Caki2 (cell line): Measurements from ENCODE around the gene PPP2R2C. TPM values are rescaled to one million over a fixed set of nuclear protein-coding genes. Genes with fewer than 3 reads are reported as not detected.

Source experiments
- DNase-seq: peaks from one replicate; pipeline ENCODE4 v3.0.0-alpha.2; 2015; ENCODE audit warnings: low read depth
- in situ Hi-C: cut with HindIII; loops from 2 replicates; pipeline ENCODE4 v1.10.0; 2016; ENCODE audit warnings: low sequenced_read_pairs, low pct_unique_long_range_greater_than_20kb, mixed read lengths
- total RNA-seq: library from RNA; depleted of rRNA; stranded (reverse); fragments of >200 nt; shearing (Covaris generic); gene quantifications from 2 replicates; pipeline ENCODE4 v1.2.3, GENCODE V29; 2014; ENCODE audit warnings: low replicate concordance

Gene PPP2R2C
- total RNA-seq, 1 experiment from 2014 or later = 51.9 TPM

- in situ Hi-C loops = no loop called here
- no peak for DNase-seq
Measured at GRCh38 chr4:6300359-6300758, 172.1 kb downstream of the PPP2R2C start.

DNA sequence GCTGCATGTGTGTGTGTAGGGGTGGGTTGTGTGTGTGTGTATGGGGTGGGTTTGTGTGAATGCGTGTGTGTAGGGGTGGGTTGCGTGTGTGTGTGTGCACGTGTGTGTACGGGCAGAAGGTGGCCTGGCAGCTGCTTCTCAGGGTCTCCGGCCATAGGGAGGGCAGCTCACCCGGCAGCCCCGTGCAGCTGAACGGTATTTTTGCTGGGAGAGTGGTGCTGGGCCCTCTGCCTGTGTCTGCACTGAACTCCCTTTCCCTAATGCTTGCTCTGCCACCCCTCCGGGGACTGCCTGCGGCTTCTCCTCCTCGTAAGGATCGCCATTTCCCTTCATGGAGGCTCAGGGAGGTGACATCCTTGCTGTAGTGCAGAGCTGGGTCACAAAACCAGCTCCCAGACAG is 172.5 kb downstream of the PPP2R2C start:
- DNase-seq = no peak
- in situ Hi-C loops = no loop called here

DNA sequence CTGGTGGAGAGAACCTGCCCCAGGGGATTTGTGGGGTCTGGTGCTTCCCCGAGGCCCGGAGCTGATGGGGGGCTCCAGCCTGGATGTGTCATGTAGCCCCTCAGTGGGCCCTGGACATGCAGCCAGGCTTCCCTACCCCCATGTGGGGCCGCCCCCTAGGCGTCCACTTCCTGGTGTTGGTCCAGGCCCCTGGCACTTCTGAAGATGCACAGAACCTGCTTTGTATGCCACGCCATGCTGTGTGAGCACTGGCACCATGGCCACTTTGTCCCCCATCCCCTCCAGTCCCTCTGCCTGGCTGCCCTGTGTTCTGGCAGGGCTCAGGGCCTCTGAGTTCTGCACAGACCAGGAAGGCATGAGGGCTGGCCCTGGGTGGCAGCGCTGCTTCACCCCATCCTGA is 173.6 kb downstream of the PPP2R2C start:
- in situ Hi-C loops = no loop called here
- no peak for DNase-seq

DNA sequence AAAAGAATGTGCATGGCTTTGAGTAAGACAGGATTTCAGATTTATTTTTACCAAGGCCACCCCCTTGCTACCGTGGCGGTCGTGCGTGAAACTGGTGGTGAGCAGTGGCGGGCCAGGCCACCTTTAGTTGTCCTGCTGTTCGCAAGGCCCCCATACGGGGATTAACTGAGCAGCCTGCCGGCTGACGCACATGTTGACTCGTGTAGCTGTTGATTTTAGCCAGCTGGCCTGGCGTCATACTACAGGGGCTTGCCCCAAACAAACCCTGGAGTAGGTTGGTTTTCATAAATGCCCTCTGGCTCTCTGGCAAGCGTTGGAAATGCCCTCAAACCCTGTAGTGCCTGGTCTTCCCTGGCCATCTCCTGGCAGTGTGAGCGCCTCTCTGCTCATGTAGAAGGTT is 174.4 kb downstream of the PPP2R2C start:
- in situ Hi-C loops = no loop called here
- no peak for DNase-seq

- DNase-seq = no peak
- in situ Hi-C loops = no loop called here
Measured at GRCh38 chr4:6297266-6297815, 175.1 kb downstream of the PPP2R2C start.

DNA sequence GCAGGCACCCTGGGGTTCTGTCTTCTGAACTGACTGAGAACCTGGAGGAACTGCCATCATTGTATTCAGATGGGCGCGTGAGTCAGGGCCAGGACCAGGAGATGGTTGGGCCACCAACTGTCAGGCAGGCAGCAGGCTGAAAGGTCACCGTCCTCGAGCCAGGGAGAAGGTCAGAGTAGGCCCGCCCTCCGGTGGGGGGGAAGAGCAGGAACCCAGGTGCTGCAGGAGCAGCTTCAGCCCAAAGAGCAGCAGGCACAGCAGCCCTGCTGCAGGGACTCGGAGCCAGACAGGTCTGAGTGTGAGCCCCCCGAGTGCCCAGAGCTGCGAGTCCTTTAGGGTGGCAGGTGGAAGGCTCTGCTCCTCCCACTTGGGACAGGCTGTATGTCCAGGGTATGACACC is 176.4 kb downstream of the PPP2R2C start:
- DNase-seq = no peak
- in situ Hi-C loops = no loop called here

GRCh38 chr4:6295495-6295894 is 176.9 kb downstream of the PPP2R2C start:
- no peak for DNase-seq
- in situ Hi-C loops = no loop called here

DNA sequence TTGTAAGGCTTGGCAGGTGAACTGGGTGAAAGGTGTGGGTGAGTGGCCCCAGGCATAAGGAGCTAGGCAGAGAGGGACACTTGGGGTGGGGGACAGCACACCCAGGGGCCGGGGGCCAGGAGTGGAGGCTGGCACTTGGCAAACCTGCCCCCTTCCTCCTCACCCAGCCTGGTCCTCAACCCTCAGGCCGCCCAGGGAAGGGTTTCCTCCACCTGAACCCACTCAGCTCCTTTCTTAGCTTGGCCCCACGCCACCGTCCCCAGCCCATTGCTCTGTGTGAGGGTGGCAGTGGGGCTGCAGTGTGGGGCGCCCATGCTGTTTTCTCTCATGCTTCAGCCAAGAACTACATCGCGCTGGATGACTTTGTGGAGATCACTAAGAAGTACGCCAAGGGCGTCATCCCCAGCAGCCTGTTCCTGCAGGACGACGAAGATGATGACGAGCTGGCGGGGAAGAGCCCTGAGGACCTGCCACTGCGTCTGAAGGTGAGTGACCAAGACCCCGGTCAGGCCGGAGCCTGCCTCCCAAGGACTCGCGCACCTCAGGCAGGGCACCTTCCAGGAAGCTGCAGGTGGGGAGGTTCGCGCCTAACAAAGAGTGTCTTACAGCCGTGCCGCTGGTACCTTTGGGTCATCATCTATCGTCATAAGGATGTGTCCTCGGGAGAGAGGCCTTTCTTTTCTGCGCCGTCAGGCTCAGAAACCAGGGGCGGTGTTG is 177.6 kb downstream of the PPP2R2C start:
- in situ Hi-C loops = no loop called here

GRCh38 chr4:6293661-6294060 is 178.8 kb downstream of the PPP2R2C start:
- in situ Hi-C loops = no loop called here
- DNase-seq = no peak

More for the DNA sequence above, 177.6 kb downstream of the PPP2R2C start:
- no peak for DNase-seq

DNA sequence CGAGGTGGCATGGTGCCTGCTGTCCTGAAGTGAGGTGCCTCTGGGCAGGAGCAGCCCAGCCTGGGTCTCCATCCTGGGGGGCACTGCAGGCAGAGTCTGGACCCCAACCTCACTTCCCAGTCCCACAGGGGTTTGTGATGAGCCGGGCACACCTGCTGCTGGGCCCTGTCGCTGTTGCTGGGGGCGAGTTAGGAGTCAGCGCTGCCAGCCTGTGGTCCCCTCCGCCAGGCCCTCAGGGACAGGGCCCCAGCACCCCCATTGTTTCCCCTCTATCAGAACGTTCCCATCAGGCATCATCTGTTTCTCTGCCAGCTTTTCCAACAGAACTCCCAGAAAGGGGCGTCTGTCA is 179.3 kb downstream of the PPP2R2C start:
- DNase-seq = no peak
- in situ Hi-C loops = no loop called here

GRCh38 chr4:6292376-6293096 is 179.9 kb downstream of the PPP2R2C start:
- no peak for DNase-seq

DNA sequence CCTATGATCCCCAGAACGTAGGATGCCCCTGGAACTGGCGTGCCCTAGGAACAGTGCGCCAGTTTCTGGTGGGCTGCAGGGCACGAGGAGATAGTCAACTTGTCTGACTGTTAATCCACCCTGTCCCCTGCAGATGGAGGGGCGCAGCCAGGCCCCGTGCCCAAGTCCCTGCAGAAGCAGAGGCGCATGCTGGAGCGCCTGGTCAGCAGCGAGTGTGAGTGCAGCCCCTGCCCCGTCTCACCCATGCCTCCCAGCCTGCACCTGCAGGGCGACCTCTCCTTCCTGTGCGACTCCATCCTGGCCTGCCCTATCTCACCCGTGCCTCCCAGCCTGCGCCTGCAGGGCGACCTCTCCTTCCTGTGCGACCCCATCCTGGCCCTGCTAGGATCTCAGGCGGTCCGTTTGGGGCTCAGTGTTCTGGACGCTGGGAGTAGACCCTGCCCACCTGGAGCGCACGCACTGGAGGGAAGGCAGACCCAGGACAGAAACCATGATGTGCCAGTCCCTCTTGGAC is 180.6 kb downstream of the PPP2R2C start:
- no peak for DNase-seq
- in situ Hi-C loops = no loop called here

More at GRCh38 chr4:6292376-6293096, 179.9 kb downstream of the PPP2R2C start:
- in situ Hi-C loops = no loop called here

GRCh38 chr4:6290769-6291547 is 181.5 kb downstream of the PPP2R2C start:
- no peak for DNase-seq
- in situ Hi-C loops = no loop called here

DNA sequence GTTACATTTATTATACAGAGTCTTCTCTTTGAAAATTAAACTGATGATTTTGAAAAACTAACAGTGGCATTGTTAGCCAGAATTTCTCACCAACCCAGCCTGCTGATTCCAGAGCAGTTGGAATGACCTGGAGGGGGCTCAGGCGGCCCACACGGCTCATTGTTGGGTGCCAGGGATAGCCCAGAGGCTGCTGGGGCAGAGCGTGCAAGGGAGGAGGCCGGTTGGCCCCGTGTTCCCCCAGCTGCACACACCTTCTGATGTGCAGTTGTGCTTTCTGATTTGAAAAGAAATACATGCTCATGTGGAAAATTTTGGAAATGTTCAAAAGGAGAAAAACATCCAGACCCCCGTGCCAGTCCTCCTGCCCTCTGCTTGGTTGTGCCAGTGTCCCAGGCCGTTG is 182.2 kb downstream of the PPP2R2C start:
- in situ Hi-C loops = no loop called here
- DNase-seq = no peak

- in situ Hi-C loops = no loop called here
Measured at GRCh38 chr4:6288871-6289270, 183.5 kb downstream of the PPP2R2C start.

GRCh38 chr4:6288342-6288741 is 184.1 kb downstream of the PPP2R2C start:
- in situ Hi-C loops = no loop called here
- no peak for DNase-seq

More at GRCh38 chr4:6288871-6289270, 183.5 kb downstream of the PPP2R2C start:
- no peak for DNase-seq

DNA sequence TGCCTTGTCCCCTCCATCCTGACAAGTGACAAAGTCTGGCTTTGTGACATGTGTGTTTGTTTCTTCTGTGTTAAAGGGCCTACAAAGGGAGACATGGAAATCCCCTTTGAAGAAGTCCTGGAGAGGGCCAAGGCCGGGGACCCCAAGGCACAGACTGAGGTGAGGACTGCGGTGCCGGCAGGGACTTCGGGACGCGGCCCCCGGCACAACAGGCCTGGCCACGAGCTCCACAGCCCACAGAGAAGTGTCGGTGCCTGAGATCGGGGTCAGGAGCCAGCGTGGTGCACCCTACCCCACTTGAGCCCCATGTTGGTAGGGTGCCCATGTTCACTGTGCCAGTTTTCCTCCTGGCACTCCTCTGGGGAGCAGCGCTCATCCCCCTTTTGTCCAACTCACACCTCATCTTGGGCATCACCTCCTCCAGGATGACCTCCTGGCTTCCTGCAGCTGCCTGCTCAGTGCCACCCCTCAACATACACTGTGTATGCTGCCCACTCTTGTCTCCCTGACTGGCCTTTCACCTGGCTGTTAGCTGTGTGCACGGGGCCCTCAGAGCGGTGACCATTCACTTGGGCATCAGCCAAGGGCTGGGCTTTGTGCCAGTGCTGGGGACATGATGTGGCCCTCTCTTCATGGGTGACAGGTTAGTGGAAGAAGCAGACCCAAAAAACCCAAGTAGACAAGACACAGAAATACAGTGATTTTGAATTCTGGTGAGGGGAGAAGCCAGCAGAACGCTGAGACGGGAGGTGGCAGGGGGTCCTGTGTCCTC is 185.2 kb downstream of the PPP2R2C start:
- in situ Hi-C loops = no loop called here
- no peak for DNase-seq

GRCh38 chr4:6283282-6283681 is 189.1 kb downstream of the PPP2R2C start:
- DNase-seq = no peak
- in situ Hi-C loops = no loop called here
